Thoracic aorta (tissue), 2 donors: ENCODE measurements around the gene PSMD2. TPM values are rescaled to one million over a fixed set of nuclear protein-coding genes. Genes with fewer than 3 reads are reported as not detected.
A peak's percentile ranks its signal among the peaks of the same experiment; 100 is the strongest.

Source experiments
- ATAC-seq: fragments of 150-250 bp; one replicate; pipeline ENCODE4 v1.8.0; 2017; ENCODE audit warnings: low read depth; ENCODE audit not compliant: insufficient number of reproducible peaks, low FRiP score
- DNase-seq: peaks from one replicate; pipeline ENCODE4 v3.0.0-alpha.2; 2020; ENCODE audit warnings: low spot score
- H3K27ac ChIP-seq, 2 donors: fragments of 200-600 bp; sonication (generic); 1 replicate in 1 of 2; 2 replicates in 1 of 2; pipeline ENCODE4 v1.5.1; 2016; ENCODE audit warnings: mild to moderate bottlenecking in 2 of 2, moderate library complexity in 2 of 2
- H3K27me3 ChIP-seq: fragments of 200-600 bp; sonication (generic); replicated peaks from 2 replicates; pipeline ENCODE4 v1.6.0; 2016; ENCODE audit warnings: mild to moderate bottlenecking; ENCODE audit not compliant: insufficient read depth
- H3K36me3 ChIP-seq: fragments of 200-600 bp; sonication (generic); one replicate; pipeline ENCODE4 v1.5.1; 2016
- H3K4me1 ChIP-seq, 2 donors: fragments of 200-600 bp; sonication (generic); 1 replicate in 1 of 2; 2 replicates in 1 of 2; pipeline versions ENCODE4 v1.5.1 to v1.6.0; 2016; ENCODE audit warnings: low read depth in 2 of 2, mild to moderate bottlenecking in 1 of 2; ENCODE audit not compliant: control insufficient read depth in 1 of 2
- H3K4me3 ChIP-seq: fragments of 200-600 bp; sonication (generic); 2 replicates; pipeline ENCODE4 v1.5.1; 2016; ENCODE audit warnings: mild to moderate bottlenecking
- H3K9me3 ChIP-seq: fragments of 200-600 bp; sonication (generic); 2 replicates; pipeline ENCODE4 v1.5.1; 2016
- CTCF ChIP-seq: fragments of 200-600 bp; sonication (generic); IDR thresholded peaks from one replicate; pipeline ENCODE4 v1.5.1; 2019; ENCODE audit warnings: antibody characterized with exemption
- total RNA-seq, 2 donors: library from RNA; depleted of rRNA; stranded (reverse); fragments of >200 nt; gene quantifications; one replicate each; pipeline versions ENCODE4 v1.1.0 to v1.2.3, GENCODE V29; 2016

PSMD2 gene
- total RNA-seq, 2 donors from 2014 or later: 160 to 213 TPM

GRCh38 chr3:184283681-184284080 is 15.4 kb upstream of the PSMD2 start:
- no peaks in the 10 kb centered on the region for H3K4me1 ChIP-seq
- no peaks in the 10 kb centered on the region for H3K27me3 ChIP-seq
- TF ChIP-seq CTCF: no peak
- H3K9me3 ChIP-seq: no peaks in the 10 kb centered on the region
- H3K36me3 ChIP-seq: no peaks in the 10 kb centered on the region
- no peak overlapping the region for H3K27ac ChIP-seq
- ATAC-seq (no peak), DNase-seq (no peak)
- H3K4me3 ChIP-seq: no peak overlapping the region

GRCh38 chr3:184284696-184285095 is 14.3 kb upstream of the PSMD2 start:
- H3K27ac ChIP-seq: no peak overlapping the region
- ATAC-seq: no peak
- H3K4me1 ChIP-seq: no peaks in the 10 kb centered on the region
- H3K36me3 ChIP-seq: no peaks in the 10 kb centered on the region
- no peak for DNase-seq
- TF ChIP-seq CTCF: no peak
- no peaks in the 10 kb centered on the region for H3K9me3 ChIP-seq
- no peaks in the 10 kb centered on the region for H3K27me3 ChIP-seq
- H3K4me3 ChIP-seq: no peak overlapping the region

GRCh38 chr3:184289426-184289938 is 9.6 kb upstream of the PSMD2 start:
- Histone ChIP-seq H3K27me3 (no peaks in the 10 kb centered on the region), H3K4me3 (no peak overlapping the region), H3K27ac (no peak overlapping the region), H3K4me1 (no peaks in the 10 kb centered on the region), H3K36me3 (no peaks in the 10 kb centered on the region), H3K9me3 (no peaks in the 10 kb centered on the region)
- DNase-seq (no peak), ATAC-seq (peak; percentile 31)
- peak; percentile 28 for TF ChIP-seq CTCF

GRCh38 chr3:184290331-184290730 is 8.7 kb upstream of the PSMD2 start:
- ATAC-seq (no peak), DNase-seq (no peak)
- Histone ChIP-seq H3K27ac (no peak overlapping the region), H3K36me3 (no peaks in the 10 kb centered on the region), H3K27me3 (no peaks in the 10 kb centered on the region), H3K4me3 (no peak overlapping the region), H3K9me3 (no peaks in the 10 kb centered on the region), H3K4me1 (no peaks in the 10 kb centered on the region)
- no peak for TF ChIP-seq CTCF

- no peak for ATAC-seq
- Histone ChIP-seq H3K27ac (no peak overlapping the region), H3K9me3 (no peaks in the 10 kb centered on the region), H3K4me3 (no peak overlapping the region), H3K27me3 (no peaks in the 10 kb centered on the region), H3K36me3 (no peaks in the 10 kb centered on the region), H3K4me1 (no peaks in the 10 kb centered on the region)
- DNase-seq: no peak
- no peak for TF ChIP-seq CTCF
Observed at GRCh38 chr3:184291044-184291737, 7.8 kb upstream of the PSMD2 start.
